Measurements from ENCODE around the gene BMP6. TPM values are rescaled to one million over a fixed set of nuclear protein-coding genes. Genes with fewer than 3 reads are reported as not detected.
A peak's percentile ranks its signal among the peaks of the same experiment; 100 is the strongest.
"Not testable (repeated sequence)": the region's sequence is repeated elsewhere in the genome, so short reads cannot be mapped to it uniquely, and the experiment has no call there.

The BMP6 gene
- polyA plus RNA-seq, 1 donor from 2014 or later: 2.4 TPM

DNA sequence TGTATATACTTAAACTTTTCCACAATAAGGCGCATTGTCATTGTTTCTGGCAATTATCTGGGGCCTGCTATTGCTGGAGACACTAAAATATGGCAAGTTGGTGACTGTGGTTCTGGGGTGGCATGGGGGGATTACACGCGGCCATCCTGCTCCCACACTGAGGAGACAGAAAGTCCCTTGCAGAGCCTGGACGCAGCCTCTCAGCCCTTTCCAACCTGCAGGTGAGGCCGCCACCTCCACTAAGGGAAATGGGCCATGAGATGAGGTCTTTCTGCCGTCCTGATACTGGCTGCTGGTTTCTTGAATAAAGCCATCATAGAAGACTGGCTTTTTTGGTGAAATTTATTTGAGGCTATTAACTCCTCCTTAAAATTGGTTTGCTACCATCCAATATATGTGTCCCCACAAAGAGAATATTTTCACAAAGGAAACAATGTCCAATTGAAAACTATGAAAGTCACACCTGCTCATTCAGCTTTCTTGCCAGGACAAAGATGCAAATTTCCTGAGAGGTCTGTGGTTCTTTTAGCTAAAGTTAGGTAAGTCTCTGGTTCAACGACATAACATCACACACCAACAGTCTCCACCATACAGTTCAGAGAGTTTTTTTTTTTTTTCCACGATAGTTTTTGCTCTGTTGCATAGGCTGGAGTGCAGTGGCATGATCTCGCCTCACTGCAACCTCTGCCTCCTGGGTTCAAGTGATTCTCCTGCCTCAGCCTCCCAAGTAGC lies 171.7 kb downstream of the BMP6 start:
- H3K27ac ChIP-seq (ENCODE audit: low read length): no peak overlapping the region
- H3K9me3 ChIP-seq (ENCODE audit: low read length): no peaks in the 10 kb centered on the region
- peaks cover 6% of the 10 kb centered on the region for H3K36me3 ChIP-seq (ENCODE audit: insufficient read depth, low read length)
- TF ChIP-seq TAF1 (IDR thresholded peaks at IDR 0.05; ENCODE audit: low read depth) (no peak), POLR2AphosphoS5 (IDR thresholded peaks at IDR 0.05) (no peak), SMC3 (conservative IDR thresholded peaks at IDR 0.05; ENCODE audit: poor library complexity) (no peak), RAD21 (conservative IDR thresholded peaks at IDR 0.05) (no peak), EZH2 (IDR thresholded peaks at IDR 0.05; ENCODE audit: borderline replicate concordance, insufficient read depth, low read length, poor library complexity, severe bottlenecking) (no peak), MXI1 (conservative IDR thresholded peaks at IDR 0.05; ENCODE audit: poor library complexity, severe bottlenecking) (no peak)
- H2AFZ ChIP-seq (ENCODE audit: low read depth, low read length): no peak overlapping the region
- no peaks in the 10 kb centered on the region for H3K27me3 ChIP-seq (ENCODE audit: insufficient read depth, low read depth, low read length)
- no peak overlapping the region for H3K4me2 ChIP-seq (ENCODE audit: low read length)
- no peak overlapping the region for H3K4me3 ChIP-seq (ENCODE audit: low read length)
- H3K79me2 ChIP-seq (replicated peaks; ENCODE audit: insufficient read depth, low read length): no peaks in the 10 kb centered on the region
- no peaks in the 10 kb centered on the region for H3K9me2 ChIP-seq (ENCODE audit: insufficient read depth, low read length)
- H4K20me1 ChIP-seq (ENCODE audit: insufficient read depth): no peaks in the 10 kb centered on the region
- no peaks in the 10 kb centered on the region for H3F3A ChIP-seq (ENCODE audit: insufficient read depth, low read length, poor library complexity, severe bottlenecking)
- no peak overlapping the region for H3K9ac ChIP-seq (ENCODE audit: low read length)

DNA sequence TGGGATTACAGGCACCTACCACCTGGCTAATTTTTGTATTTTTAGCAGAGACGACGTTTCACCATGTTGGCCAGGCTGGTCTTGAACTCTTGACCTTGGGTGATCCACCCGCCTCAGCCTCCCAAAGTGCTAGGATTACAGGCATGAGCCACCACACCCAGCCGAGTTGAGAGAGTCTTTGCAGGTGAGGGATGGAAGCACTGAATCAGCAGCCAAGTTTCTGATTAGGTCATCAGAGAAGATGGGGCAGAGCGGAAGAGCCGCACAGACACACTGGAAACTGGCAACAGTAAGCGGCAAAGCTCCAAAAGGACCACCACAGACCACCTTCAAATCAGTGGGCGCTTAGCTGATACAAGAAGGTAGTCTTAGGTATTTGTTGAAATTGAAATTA lies 172.3 kb downstream of the BMP6 start:
- H3K9me2 ChIP-seq (ENCODE audit: insufficient read depth, low read length); H4K20me1 ChIP-seq (ENCODE audit: insufficient read depth); H3K4me2 ChIP-seq (ENCODE audit: low read length); H3K36me3 ChIP-seq (ENCODE audit: insufficient read depth, low read length); H3K9me3 ChIP-seq (ENCODE audit: low read length); H3K27me3 ChIP-seq (ENCODE audit: insufficient read depth, low read depth, low read length); H3K4me3 ChIP-seq (ENCODE audit: low read length); H3F3A ChIP-seq (ENCODE audit: insufficient read depth, low read length, poor library complexity, severe bottlenecking); H2AFZ ChIP-seq (ENCODE audit: low read depth, low read length); H3K79me2 ChIP-seq (replicated peaks; ENCODE audit: insufficient read depth, low read length); H3K27ac ChIP-seq (ENCODE audit: low read length); H3K9ac ChIP-seq (ENCODE audit: low read length): not testable (repeated sequence)

DNA sequence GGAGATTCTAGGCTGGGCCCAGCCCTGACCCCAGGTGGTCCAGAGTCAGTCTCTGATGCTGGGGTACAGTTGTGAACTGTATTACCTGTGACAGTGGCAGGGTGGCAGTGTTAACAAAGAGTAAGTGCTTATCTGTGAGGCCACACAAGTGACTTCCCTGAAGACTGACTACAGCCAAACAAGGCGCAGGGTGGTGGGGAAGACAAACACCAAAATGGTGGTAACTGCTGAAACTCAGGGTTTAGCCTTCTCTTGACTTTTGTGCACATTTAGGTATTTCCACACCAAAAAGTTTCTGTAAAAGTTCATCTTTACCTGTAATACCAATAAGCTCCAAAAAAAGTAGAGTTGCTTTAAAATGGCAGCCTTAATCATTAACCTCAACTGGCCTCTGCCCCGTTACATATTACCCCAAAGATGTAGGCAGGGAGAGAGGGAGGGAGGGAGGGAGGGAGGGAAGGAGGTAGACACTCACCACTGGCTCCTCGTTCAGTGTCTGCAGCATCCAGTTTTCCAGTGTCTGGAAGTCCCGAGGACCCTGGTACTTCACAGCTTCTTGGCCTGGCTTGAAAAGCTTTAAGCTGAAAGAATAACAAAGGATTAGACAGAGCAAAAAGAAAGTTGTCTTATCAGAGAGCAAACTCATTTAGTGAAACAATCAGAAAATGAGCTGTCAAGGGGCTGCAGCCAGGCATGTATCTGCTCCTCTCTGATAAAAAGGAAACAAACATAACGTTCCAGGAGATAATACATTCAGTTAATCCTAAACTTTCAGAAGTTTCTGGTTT lies 173.4 kb downstream of the BMP6 start:
- peaks cover 6% of the 10 kb centered on the region for H3K36me3 ChIP-seq (ENCODE audit: insufficient read depth, low read length)
- no peaks in the 10 kb centered on the region for H4K20me1 ChIP-seq (ENCODE audit: insufficient read depth)

More for the DNA sequence above, 173.4 kb downstream of the BMP6 start:
- Histone ChIP-seq H3K9ac (ENCODE audit: low read length) (no peak overlapping the region), H3K4me2 (ENCODE audit: low read length) (no peak overlapping the region), H3K4me3 (ENCODE audit: low read length) (no peak overlapping the region), H3F3A (ENCODE audit: insufficient read depth, low read length, poor library complexity, severe bottlenecking) (no peaks in the 10 kb centered on the region), H3K79me2 (replicated peaks; ENCODE audit: insufficient read depth, low read length) (no peaks in the 10 kb centered on the region), H3K9me2 (ENCODE audit: insufficient read depth, low read length) (no peaks in the 10 kb centered on the region), H3K27ac (ENCODE audit: low read length) (no peak overlapping the region), H2AFZ (ENCODE audit: low read depth, low read length) (no peak overlapping the region), H3K9me3 (ENCODE audit: low read length) (no peaks in the 10 kb centered on the region), H3K27me3 (ENCODE audit: insufficient read depth, low read depth, low read length) (no peaks in the 10 kb centered on the region)
- TF ChIP-seq SMC3 (conservative IDR thresholded peaks at IDR 0.05; ENCODE audit: poor library complexity) (peak; percentile 46), CTCF (IDR thresholded peaks at IDR 0.05; ENCODE audit: poor library complexity, severe bottlenecking) (peak; percentile 34), TAF1 (IDR thresholded peaks at IDR 0.05; ENCODE audit: low read depth) (no peak), REST (IDR thresholded peaks at IDR 0.05; ENCODE audit: borderline replicate concordance) (no peak), RAD21 (conservative IDR thresholded peaks at IDR 0.05) (peak; percentile 43), POLR2AphosphoS5 (IDR thresholded peaks at IDR 0.05) (no peak), EP300 (conservative IDR thresholded peaks at IDR 0.05; ENCODE audit: poor library complexity, severe bottlenecking) (no peak)

All from neural cell (in vitro differentiated cells).